Measurements from ENCODE around the gene SLC38A10.

DNA sequence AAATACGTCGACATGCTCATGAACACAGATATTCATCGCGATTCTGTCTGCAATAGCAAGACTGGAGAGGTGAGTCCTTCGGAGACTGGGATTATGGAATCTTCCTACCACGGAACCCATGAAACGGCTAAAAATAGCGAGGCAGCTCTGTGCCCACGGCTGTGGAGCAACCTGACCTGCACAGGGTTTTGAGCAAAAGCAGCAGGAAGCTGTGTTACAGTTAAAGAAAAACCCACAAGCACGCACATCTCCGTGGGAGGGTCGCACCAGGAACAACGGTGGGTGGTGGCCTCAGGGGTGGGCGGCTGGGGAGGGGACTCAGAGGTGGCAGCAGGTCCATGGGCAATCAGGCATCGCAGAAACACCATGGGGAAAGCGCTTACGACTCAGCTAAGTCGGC lies 24.8 kb downstream of the SLC38A10 start:
- no peak for TF ChIP-seq EZH2 (IDR thresholded peaks at IDR 0.05; ENCODE audit: borderline replicate concordance, low read depth, low read length, poor library complexity, severe bottlenecking)
- TF ChIP-seq, protein P1, sequence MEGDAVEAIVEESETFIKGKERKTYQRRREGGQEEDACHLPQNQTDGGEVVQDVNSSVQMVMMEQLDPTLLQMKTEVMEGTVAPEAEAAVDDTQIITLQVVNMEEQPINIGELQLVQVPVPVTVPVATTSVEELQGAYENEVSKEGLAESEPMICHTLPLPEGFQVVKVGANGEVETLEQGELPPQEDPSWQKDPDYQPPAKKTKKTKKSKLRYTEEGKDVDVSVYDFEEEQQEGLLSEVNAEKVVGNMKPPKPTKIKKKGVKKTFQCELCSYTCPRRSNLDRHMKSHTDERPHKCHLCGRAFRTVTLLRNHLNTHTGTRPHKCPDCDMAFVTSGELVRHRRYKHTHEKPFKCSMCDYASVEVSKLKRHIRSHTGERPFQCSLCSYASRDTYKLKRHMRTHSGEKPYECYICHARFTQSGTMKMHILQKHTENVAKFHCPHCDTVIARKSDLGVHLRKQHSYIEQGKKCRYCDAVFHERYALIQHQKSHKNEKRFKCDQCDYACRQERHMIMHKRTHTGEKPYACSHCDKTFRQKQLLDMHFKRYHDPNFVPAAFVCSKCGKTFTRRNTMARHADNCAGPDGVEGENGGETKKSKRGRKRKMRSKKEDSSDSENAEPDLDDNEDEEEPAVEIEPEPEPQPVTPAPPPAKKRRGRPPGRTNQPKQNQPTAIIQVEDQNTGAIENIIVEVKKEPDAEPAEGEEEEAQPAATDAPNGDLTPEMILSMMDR (conservative IDR thresholded peaks at IDR 0.05; ENCODE audit: low read depth, low read length): no peak
